ENCODE data around the gene LY6G6F. TPM values are rescaled to one million over a fixed set of nuclear protein-coding genes. Genes with fewer than 3 reads are reported as not detected.

LY6G6F gene
- total RNA-seq, 1 donor from 2014 or later, result not detected

- DNase-seq (ENCODE audit: extremely low spot score, unreplicated experiment), result no peak
- H3K36me3 Mint-ChIP-seq (ENCODE audit: unreplicated experiment), result peaks cover 13% of the 10 kb centered on the region
- H3K27me3 Mint-ChIP-seq (ENCODE audit: unreplicated experiment), result no peaks in the 10 kb centered on the region
- H3K4me1 Mint-ChIP-seq (ENCODE audit: unreplicated experiment), result peaks cover 23% of the 10 kb centered on the region
- H3K4me3 Mint-ChIP-seq (ENCODE audit: unreplicated experiment), result peak overlapping the region; percentile 43
- no peak for TF ChIP-seq CTCF (IDR thresholded peaks at IDR 0.05)
- H3K27ac Mint-ChIP-seq (ENCODE audit: unreplicated experiment), result peak overlapping the region; percentile 45
- no peaks in the 10 kb centered on the region for H3K9me3 Mint-ChIP-seq (ENCODE audit: unreplicated experiment)
These were observed 5.8 kb upstream of the LY6G6F start for GRCh38 chr6:31700740-31701401.

- Mint-ChIP-seq H3K27me3 (ENCODE audit: unreplicated experiment) (no peaks in the 10 kb centered on the region), H3K9me3 (ENCODE audit: unreplicated experiment) (no peaks in the 10 kb centered on the region), H3K4me3 (ENCODE audit: unreplicated experiment) (peak overlapping the region; percentile 99), H3K4me1 (ENCODE audit: unreplicated experiment) (peaks cover 23% of the 10 kb centered on the region), H3K27ac (ENCODE audit: unreplicated experiment) (peak overlapping the region; percentile 98), H3K36me3 (ENCODE audit: unreplicated experiment) (peaks cover 8% of the 10 kb centered on the region)
- DNase-seq (ENCODE audit: extremely low spot score, unreplicated experiment), result no peak
- no peak for TF ChIP-seq CTCF (IDR thresholded peaks at IDR 0.05)
These were observed 4.8 kb upstream of the LY6G6F start for GRCh38 chr6:31701666-31702404.

GRCh38 chr6:31702405-31702818, 4.3 kb upstream of the LY6G6F start:
- Mint-ChIP-seq H3K27ac (ENCODE audit: unreplicated experiment) (peak overlapping the region; percentile 98), H3K4me3 (ENCODE audit: unreplicated experiment) (peak overlapping the region; percentile 99), H3K4me1 (ENCODE audit: unreplicated experiment) (peaks cover 23% of the 10 kb centered on the region), H3K9me3 (ENCODE audit: unreplicated experiment) (no peaks in the 10 kb centered on the region), H3K36me3 (ENCODE audit: unreplicated experiment) (peaks cover 7% of the 10 kb centered on the region), H3K27me3 (ENCODE audit: unreplicated experiment) (no peaks in the 10 kb centered on the region)
- no peak for DNase-seq (ENCODE audit: extremely low spot score, unreplicated experiment)
- TF ChIP-seq CTCF (IDR thresholded peaks at IDR 0.05), result no peak

GRCh38 chr6:31702819-31703716, 3.6 kb upstream of the LY6G6F start, which contains the start of gene ABHD16A:
ABHD16A (minus strand) TSS chr6:31703324; CDS start chr6:31703281, 43 bp downstream.
- Mint-ChIP-seq H3K27ac (ENCODE audit: unreplicated experiment) (peak within 1 kb of the TSS; percentile 98), H3K36me3 (ENCODE audit: unreplicated experiment) (peaks cover 2% of the 10 kb centered on the region), H3K27me3 (ENCODE audit: unreplicated experiment) (no peaks in the 10 kb centered on the region), H3K4me1 (ENCODE audit: unreplicated experiment) (peaks cover 23% of the 10 kb centered on the region), H3K4me3 (ENCODE audit: unreplicated experiment) (peak within 1 kb of the TSS; percentile 99), H3K9me3 (ENCODE audit: unreplicated experiment) (no peaks in the 10 kb centered on the region)
- no peak for TF ChIP-seq CTCF (IDR thresholded peaks at IDR 0.05)
- peak; percentile 99 for DNase-seq (ENCODE audit: extremely low spot score, unreplicated experiment)
